Erythroblast (primary cell): Measurements from ENCODE around the gene ATP2B3.

ENCODE experiments used
- GATA1 ChIP-seq: IDR thresholded peaks from 2 replicates; pipeline ENCODE4 v1.6.1; 2011; ENCODE audit warnings: low read depth, mild to moderate bottlenecking, control low read depth, low read length, moderate library complexity
- POLR2A ChIP-seq: IDR thresholded peaks from 2 replicates; pipeline ENCODE4 v1.6.1; 2011; ENCODE audit warnings: mild to moderate bottlenecking, low read length

DNA sequence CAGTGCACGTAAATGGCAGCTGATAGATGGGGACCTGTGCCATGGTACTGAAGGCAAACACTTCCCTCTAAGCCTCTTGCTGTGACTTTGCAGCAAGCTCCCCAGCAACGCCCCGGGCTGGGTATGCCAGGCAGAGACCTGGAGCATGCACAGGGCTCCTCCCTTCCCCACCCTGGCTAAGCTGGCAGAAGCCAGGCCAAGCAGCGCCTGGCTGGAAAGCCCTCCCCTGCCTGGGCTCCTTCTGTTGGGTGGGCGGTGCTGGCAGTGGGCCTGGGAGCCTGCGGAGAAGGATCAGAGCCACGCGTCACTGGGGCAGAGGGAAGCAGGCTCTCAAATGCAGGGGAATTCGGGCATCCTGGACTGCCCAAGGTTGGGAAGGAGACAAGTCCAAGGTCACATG lies 3.6 kb downstream of the ATP2B3 start:
- TF ChIP-seq POLR2A (no peak), GATA1 (no peak)
